A673 (cell line): ENCODE results near the gene BMERB1.

Experiments
- EZH2 ChIP-seq: fragments of 200-600 bp; sonication (generic); IDR thresholded peaks from 2 replicates; pipeline ENCODE4 v1.6.1; 2017; ENCODE audit warnings: borderline replicate concordance, low read depth, mild to moderate bottlenecking, mixed read lengths, antibody characterized with exemption, low read length; ENCODE audit not compliant: poor library complexity, severe bottlenecking
- TF ChIP-seq, protein P1 (sequence below): fragments of 300-800, 200-600 bp; sonication (generic); conservative IDR thresholded peaks from 2 replicates; pipeline ENCODE4 v1.5.1; 2017; ENCODE audit warnings: low read depth, mild to moderate bottlenecking, antibody characterized with exemption, low read length, moderate library complexity, mixed read lengths

DNA sequence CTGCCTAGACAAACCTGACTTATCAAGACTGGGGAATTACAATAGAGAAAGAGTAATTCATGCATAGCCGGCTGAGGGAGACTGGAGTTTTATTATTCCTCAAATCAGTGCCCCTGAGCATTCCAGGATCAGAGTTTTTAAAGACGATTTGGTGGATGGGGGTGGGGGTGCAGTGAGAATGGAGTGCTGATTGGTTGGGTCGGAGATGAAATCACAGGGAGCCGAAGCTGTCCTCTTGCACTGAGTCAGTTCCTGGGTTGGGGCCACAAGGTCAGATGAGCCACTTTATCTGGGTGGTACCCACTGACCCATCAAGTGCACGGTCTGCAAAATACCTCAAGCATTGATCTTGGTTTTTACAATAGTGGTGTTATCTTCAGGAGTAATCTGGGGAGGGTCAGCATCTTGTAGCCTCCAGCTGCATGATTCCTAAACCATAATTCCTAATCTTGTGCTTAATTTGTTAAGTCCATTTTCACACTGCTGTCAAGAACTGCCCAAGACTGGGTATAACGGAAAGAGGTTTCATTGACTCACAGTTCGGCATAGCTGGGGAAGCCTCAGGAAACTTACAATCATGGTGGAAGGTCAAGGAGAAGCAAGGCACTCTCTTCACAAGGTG, 139.0 kb downstream of the BMERB1 start:
- TF ChIP-seq, protein P1, sequence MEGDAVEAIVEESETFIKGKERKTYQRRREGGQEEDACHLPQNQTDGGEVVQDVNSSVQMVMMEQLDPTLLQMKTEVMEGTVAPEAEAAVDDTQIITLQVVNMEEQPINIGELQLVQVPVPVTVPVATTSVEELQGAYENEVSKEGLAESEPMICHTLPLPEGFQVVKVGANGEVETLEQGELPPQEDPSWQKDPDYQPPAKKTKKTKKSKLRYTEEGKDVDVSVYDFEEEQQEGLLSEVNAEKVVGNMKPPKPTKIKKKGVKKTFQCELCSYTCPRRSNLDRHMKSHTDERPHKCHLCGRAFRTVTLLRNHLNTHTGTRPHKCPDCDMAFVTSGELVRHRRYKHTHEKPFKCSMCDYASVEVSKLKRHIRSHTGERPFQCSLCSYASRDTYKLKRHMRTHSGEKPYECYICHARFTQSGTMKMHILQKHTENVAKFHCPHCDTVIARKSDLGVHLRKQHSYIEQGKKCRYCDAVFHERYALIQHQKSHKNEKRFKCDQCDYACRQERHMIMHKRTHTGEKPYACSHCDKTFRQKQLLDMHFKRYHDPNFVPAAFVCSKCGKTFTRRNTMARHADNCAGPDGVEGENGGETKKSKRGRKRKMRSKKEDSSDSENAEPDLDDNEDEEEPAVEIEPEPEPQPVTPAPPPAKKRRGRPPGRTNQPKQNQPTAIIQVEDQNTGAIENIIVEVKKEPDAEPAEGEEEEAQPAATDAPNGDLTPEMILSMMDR, result no peak
- no peak for TF ChIP-seq EZH2
